ENCODE data around the gene FXYD2.

The FXYD2 gene

DNA sequence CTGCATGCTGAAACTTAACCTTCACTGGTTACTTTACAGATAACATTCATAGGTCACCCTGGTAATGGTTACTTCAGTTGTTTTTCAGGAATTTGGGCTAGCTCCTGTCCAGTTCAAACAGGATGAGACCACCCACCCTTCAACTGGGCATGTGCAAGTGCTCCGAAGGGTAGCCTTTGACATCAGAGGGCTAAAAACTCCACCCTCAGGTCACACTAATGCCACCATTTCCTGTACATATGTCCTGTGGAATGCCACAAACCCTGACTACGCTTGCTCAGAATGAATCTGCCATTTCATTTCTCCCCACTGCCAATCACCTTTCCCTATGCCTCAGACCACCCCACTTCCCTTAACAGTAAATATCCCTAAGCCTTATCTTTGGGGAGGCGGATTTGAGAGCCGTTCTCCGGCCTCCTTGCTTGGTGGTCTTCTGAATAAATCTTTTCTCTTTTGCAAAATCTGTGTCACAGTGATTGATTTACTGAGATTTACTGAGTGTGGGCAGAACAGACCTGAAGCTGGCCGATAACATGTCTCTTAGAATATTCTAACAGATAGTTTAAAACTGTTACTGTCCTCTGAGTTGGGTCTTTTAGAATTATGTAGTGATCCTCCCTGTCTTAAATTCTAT lies 25.4 kb upstream of the FXYD2 start:
- TF ChIP-seq CTCF (IDR thresholded peaks at IDR 0.05; ENCODE audit: control insufficient read depth, insufficient read depth, low read depth, low read length, missing control alignments): no peak
- no peak overlapping the region for H3K4me3 ChIP-seq (ENCODE audit: control insufficient read depth, low read depth, low read length)
- no peak for DNase-seq (ENCODE audit: low read depth)

GRCh38 chr11:117843666-117844484 lies 19.3 kb upstream of the FXYD2 start:
- H3K4me3 ChIP-seq (ENCODE audit: control insufficient read depth, low read depth, low read length): no peak overlapping the region
- DNase-seq (ENCODE audit: low read depth): peak; percentile 8
- peak; percentile 96 for TF ChIP-seq CTCF (IDR thresholded peaks at IDR 0.05; ENCODE audit: control insufficient read depth, insufficient read depth, low read depth, low read length, missing control alignments)

DNA sequence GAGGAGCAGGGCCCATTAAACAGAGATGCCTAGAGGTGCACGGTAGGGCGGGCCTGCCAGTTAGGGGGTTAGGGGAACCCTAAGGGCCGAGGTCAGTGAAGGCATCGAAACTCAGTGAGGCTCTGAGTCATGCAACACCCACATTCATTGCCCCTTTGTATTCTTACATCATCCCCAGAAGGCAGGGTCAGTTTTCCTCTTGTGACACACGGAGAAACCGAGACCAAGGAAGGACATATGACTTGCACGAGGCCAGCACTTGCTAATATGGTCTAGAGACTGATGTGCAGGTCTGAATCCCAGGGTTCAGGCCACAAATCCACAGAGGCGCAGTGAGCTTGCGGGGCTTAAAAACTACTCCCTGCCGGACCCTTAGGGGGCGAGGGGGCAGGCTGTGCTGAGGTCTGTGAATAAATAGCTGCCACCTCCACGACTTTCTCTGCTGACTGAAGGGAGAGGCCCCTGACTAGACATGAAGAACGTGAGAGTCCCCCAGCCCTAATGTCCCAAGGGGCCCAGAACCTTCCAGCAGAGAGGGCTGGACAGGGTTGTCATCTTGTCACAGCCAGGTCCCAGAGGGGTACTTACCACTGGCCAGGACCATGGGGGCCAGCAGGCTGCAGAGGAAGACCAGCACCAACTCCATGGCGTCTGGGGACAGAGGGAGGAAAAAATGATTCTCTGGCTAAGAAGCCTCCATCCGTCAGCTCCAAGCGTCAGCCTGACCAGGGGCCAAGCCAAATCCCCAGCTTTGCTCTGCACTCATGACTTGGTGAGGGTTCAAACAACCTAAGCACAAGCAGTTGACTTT lies 17.8 kb upstream of the FXYD2 start:
- DNase-seq (ENCODE audit: low read depth): no peak
- H3K4me3 ChIP-seq (ENCODE audit: control insufficient read depth, low read depth, low read length): no peak overlapping the region

GRCh38 chr11:117841551-117842031 lies 17.0 kb upstream of the FXYD2 start:
- no peak for DNase-seq (ENCODE audit: low read depth)
- H3K4me3 ChIP-seq (ENCODE audit: control insufficient read depth, low read depth, low read length): no peak overlapping the region
- TF ChIP-seq CTCF (IDR thresholded peaks at IDR 0.05; ENCODE audit: control insufficient read depth, insufficient read depth, low read depth, low read length, missing control alignments): no peak

More for the DNA sequence above, 17.8 kb upstream of the FXYD2 start:
- TF ChIP-seq CTCF (IDR thresholded peaks at IDR 0.05; ENCODE audit: control insufficient read depth, insufficient read depth, low read depth, low read length, missing control alignments): no peak

DNA sequence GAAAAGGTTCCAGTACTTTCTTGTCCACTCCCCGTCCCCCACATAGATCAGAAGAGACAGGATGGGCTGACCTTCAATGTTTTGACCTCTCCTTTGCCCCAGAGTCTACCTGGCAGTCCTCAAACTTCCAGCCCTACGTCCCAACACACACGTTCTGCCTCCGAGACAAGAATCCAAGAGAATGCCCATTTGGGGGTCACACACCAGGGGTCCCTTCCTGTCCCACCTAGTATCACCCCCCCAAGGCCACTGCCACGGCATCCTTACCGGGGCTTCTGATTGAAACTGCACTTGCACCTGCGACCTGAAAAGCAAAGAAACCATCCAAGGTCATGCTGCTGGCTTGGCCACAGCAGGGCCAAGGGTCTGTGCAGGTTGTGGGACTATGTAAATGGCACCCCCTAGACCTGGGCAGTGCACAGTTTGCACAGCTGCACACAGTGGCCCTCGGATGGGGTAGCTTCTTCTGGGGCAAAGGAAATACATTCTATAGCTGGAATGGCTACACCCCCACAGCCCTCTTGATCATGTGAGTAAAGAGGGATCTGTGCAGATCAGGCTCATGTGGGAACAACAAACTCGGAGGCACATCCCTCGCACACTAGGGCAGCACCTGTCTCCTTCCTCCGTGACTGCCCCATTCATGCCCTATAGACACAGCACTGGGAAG lies 16.5 kb upstream of the FXYD2 start:
- TF ChIP-seq CTCF (IDR thresholded peaks at IDR 0.05; ENCODE audit: control insufficient read depth, insufficient read depth, low read depth, low read length, missing control alignments): no peak
- no peak for DNase-seq (ENCODE audit: low read depth)
- no peak overlapping the region for H3K4me3 ChIP-seq (ENCODE audit: control insufficient read depth, low read depth, low read length)

All from AG09309 (cell line).